ENCODE results near the gene AGAP3.

- TF ChIP-seq CTCF (IDR thresholded peaks at IDR 0.05 in 2 of 3, conservative IDR thresholded peaks at IDR 0.05 in 1 of 3; ENCODE audit: borderline replicate concordance in 1 of 3, insufficient read depth in 1 of 3, low read depth in 2 of 3, low read length in 2 of 3) (no peak), RAD21 (IDR thresholded peaks at IDR 0.05; ENCODE audit: low read depth) (no peak), POLR2A (IDR thresholded peaks at IDR 0.05; ENCODE audit: borderline replicate concordance, extremely low read depth, insufficient read depth, insufficient read length) (no peak), TCF7L2 (IDR thresholded peaks at IDR 0.05; ENCODE audit: borderline replicate concordance, extremely low read depth, insufficient read depth, insufficient read length) (no peak), SP1 (IDR thresholded peaks at IDR 0.05; ENCODE audit: low read depth) (no peak), EZH2 (IDR thresholded peaks at IDR 0.05) (no peak), REST (IDR thresholded peaks at IDR 0.05; ENCODE audit: low read depth) (no peak)
These were observed 23.1 kb upstream of the AGAP3 start for GRCh38 chr7:151063212-151063561.
